Spleen (tissue), 11 donors: ENCODE data around the gene EPN1. TPM values are rescaled to one million over a fixed set of nuclear protein-coding genes. Genes with fewer than 3 reads are reported as not detected.

Experiments
- DNase-seq: peaks from one replicate; pipeline ENCODE4 v3.0.0-alpha.2; 2020
- H3K27ac ChIP-seq, 8 donors: fragments of 200-600 bp; sonication (generic) in 7 of 8; 1 replicate in 4 of 8; 2 replicates in 4 of 8; pipeline versions ENCODE4 v1.5.0 to v1.8.0; 2016 to 2021; ENCODE audit warnings: inconsistent platforms in 4 of 8, mild to moderate bottlenecking in 4 of 8, moderate library complexity in 1 of 8
- H3K27me3 ChIP-seq, 7 donors: fragments of 200-600 bp; sonication (generic) in 6 of 7; replicated peaks in 1 of 7; 1 replicate in 4 of 7; 2 replicates in 3 of 7; pipeline versions ENCODE4 v1.5.0 to v1.8.0; 2016 to 2021; ENCODE audit warnings: inconsistent platforms in 3 of 7, mild to moderate bottlenecking in 1 of 7
- H3K36me3 ChIP-seq, 6 donors: fragments of 200-600 bp; sonication (generic) in 5 of 6; 1 replicate in 4 of 6; 2 replicates in 2 of 6; pipeline versions ENCODE4 v1.5.0 to v1.8.0; 2016 to 2021; ENCODE audit warnings: inconsistent platforms in 2 of 6
- H3K4me1 ChIP-seq, 6 donors: fragments of 200-600 bp; sonication (generic) in 5 of 6; 1 replicate in 3 of 6; 2 replicates in 3 of 6; pipeline versions ENCODE4 v1.5.0 to v1.8.0; 2016 to 2021; ENCODE audit warnings: inconsistent platforms in 3 of 6
- H3K4me3 ChIP-seq, 8 donors: fragments of 200-600 bp; sonication (generic) in 7 of 8; 1 replicate in 4 of 8; 2 replicates in 4 of 8; pipeline versions ENCODE4 v1.5.0 to v1.8.0; 2016 to 2021; ENCODE audit warnings: inconsistent platforms in 4 of 8, mild to moderate bottlenecking in 4 of 8, moderate library complexity in 2 of 8
- H3K9me3 ChIP-seq, 8 donors: fragments of 200-600 bp; sonication (generic) in 7 of 8; 1 replicate in 4 of 8; 2 replicates in 4 of 8; pipeline versions ENCODE4 v1.5.0 to v1.8.0; 2016 to 2021; ENCODE audit warnings: inconsistent platforms in 4 of 8
- CTCF ChIP-seq, 11 experiments: fragments of 200-600 bp in 7 of 11; fragments of 450-650 bp in 4 of 11; sonication (generic) in 4 of 11; IDR thresholded peaks in 8 of 11; conservative IDR thresholded peaks in 3 of 11; 1 replicate in 7 of 11; 2 replicates in 4 of 11; pipeline versions ENCODE4 v1.4.0 to v1.8.0; 2016 to 2021; ENCODE audit warnings: antibody characterized with exemption in 11 of 11, inconsistent platforms in 4 of 11, mild to moderate bottlenecking in 1 of 11
- POLR2A ChIP-seq, 3 donors: fragments of 450-650 bp; IDR thresholded peaks; one replicate each; pipeline ENCODE4 v1.5.1; 2017; ENCODE audit warnings: antibody characterized with exemption in 3 of 3, mild to moderate bottlenecking in 1 of 3
- POLR2AphosphoS5 ChIP-seq, 3 donors: sonication (generic); formaldehyde crosslinking; IDR thresholded peaks; one replicate each; pipeline ENCODE4 v1.5.1; 2017; ENCODE audit warnings: antibody characterized with exemption in 3 of 3
- WGBS, 5 donors: extraction: QIAGEN DNeasy Blood & Tissue Kit in 3 of 5; methylation state at CpG; one replicate each; pipeline versions ENCODE4 v1.1.5 to v1.1.7; 2013 to 2018; 5-methylcytosine and 5-hydroxymethylcytosine counted together
- intact Hi-C: fragments of 100-400 bp; cut with DNase I; formaldehyde crosslinking; loops from one replicate; pipeline ENCODE4 v1.15.0; 2023; ENCODE audit warnings: low total_unique reads
- polyA plus RNA-seq, 3 donors: library from polyadenylated mRNA; stranded (reverse); fragments of 200-250 nt; gene quantifications; one replicate each; pipeline ENCODE4 v1.2.1, GENCODE V29; 2013
- total RNA-seq, 7 donors: library from RNA; depleted of rRNA in 3 of 7; stranded (reverse); fragments of >200 nt in 3 of 7; fragmentation: NEBNext Ultra II Directional in 4 of 7; extraction: Animal tissue kit (Norgen Biotek cat#: 25700) in 4 of 7; gene quantifications; one replicate each; pipeline versions ENCODE4 v1.1.0 to v1.2.1, GENCODE V29; 2016 to 2021
- donor health status: healthy with polysubstance abuse.
- donor health status: DM: no; HTN: no; CAD: no; lungs with moderate emphysema.
- donor health status: DM: no; HTN: no; CAD: no.
- donor health status: Bipolar disorder and iron deficiency.
- donor health status: healthy.
- donor health status: DM: no; HTN: no; CAD: no.
- donor health status: DM: yes; HTN: yes; CAD: no.

Gene EPN1
- total and polyA plus RNA-seq, 10 donors = 36.8 to 166 (median 113) TPM

- Histone ChIP-seq H3K36me3 (peaks cover 0 to 47% (median 13%) of the 10 kb centered on the region in 6 donors), H3K4me1 (peaks cover 36 to 93% (median 67%) of the 10 kb centered on the region in 6 donors), H3K9me3 (no peaks in the 10 kb centered on the region), H3K27me3 (peaks cover 0 to 10% (median 0%) of the 10 kb centered on the region in 7 donors), H3K4me3 (peak within 1 kb of the TSS; percentile 51 to 97 (median 81)), H3K27ac (peak within 1 kb of the TSS; percentile 82 to 94 (median 90))
- peak; percentile 90 for DNase-seq
- 1 to 5% (median 2%) methylated on average over 27 to 87 of the region's 87 CpGs for WGBS, 5 donors
- peak; percentile 61 to 71 (median 67) for TF ChIP-seq POLR2AphosphoS5 (IDR thresholded peaks at IDR 0.05)
- TF ChIP-seq CTCF (IDR thresholded peaks at IDR 0.05 in 8 of 11, conservative IDR thresholded peaks at IDR 0.05 in 3 of 11) = no peak
- no peak for TF ChIP-seq POLR2A (IDR thresholded peaks at IDR 0.05)
- intact Hi-C loops = no loop called here
These were observed 27.1 kb upstream of the EPN1 start, which contains the start of gene CCDC106 for GRCh38 chr19:55647732-55648584. TSS of gene CCDC106 (plus strand) at chr19:55648212. CDS start at chr19:55649047, 835 bp downstream.

GRCh38 chr19:55648585-55649267 lies 26.3 kb upstream of the EPN1 start:
- H3K4me3 ChIP-seq = peak overlapping the region; percentile 51 to 97 (median 81)
- DNase-seq = no peak
- H3K27ac ChIP-seq = peak overlapping the region; percentile 82 to 94 (median 90)
- TF ChIP-seq POLR2A (IDR thresholded peaks at IDR 0.05) (no peak), CTCF (IDR thresholded peaks at IDR 0.05 in 8 of 11, conservative IDR thresholded peaks at IDR 0.05 in 3 of 11) (no peak), POLR2AphosphoS5 (IDR thresholded peaks at IDR 0.05) (no peak)
- WGBS, 5 donors = 22 to 30% (median 25%) methylated on average over 21 to 25 of the region's 25 CpGs
- H3K36me3 ChIP-seq = peaks cover 0 to 47% (median 13%) of the 10 kb centered on the region in 6 donors
- H3K27me3 ChIP-seq = peaks cover 0 to 9% (median 0%) of the 10 kb centered on the region in 7 donors
- H3K9me3 ChIP-seq = no peaks in the 10 kb centered on the region
- intact Hi-C loops = no loop called here
- peaks cover 36 to 92% (median 70%) of the 10 kb centered on the region in 6 donors for H3K4me1 ChIP-seq

- no peak for DNase-seq
- peak overlapping the region in 5 of 8 donors; percentile 89 to 94 (median 90) for H3K27ac ChIP-seq
- H3K4me1 ChIP-seq = peaks cover 32 to 85% (median 62%) of the 10 kb centered on the region in 6 donors
- intact Hi-C loops = no loop called here
- WGBS, 5 donors = 77 to 85% (median 80%) methylated on average over 16 to 17 of the region's 17 CpGs
- no peaks in the 10 kb centered on the region for H3K9me3 ChIP-seq
- H3K36me3 ChIP-seq = peaks cover 0 to 45% (median 13%) of the 10 kb centered on the region in 6 donors
- peak overlapping the region in 6 of 8 donors; percentile 51 to 97 (median 80) for H3K4me3 ChIP-seq
- peaks cover 0 to 9% (median 0%) of the 10 kb centered on the region in 7 donors for H3K27me3 ChIP-seq
- no peak for TF ChIP-seq CTCF (IDR thresholded peaks at IDR 0.05 in 8 of 11, conservative IDR thresholded peaks at IDR 0.05 in 3 of 11)
These were observed 25.5 kb upstream of the EPN1 start for GRCh38 chr19:55649268-55650125.
